Stimulated activated memory B cell treated with anti-CD40 and anti-IgM and Interleukin-4, amounts not matched to agents 10 μg/mL and 1 μg/mL and 100 μg/mL, for 72 hours (primary cell): ENCODE results near the gene HHIPL1.
"Not testable (repeated sequence)": the region's sequence is repeated elsewhere in the genome, so short reads cannot be mapped to it uniquely, and the experiment has no call there.

ENCODE experiments used
- ATAC-seq: fragments of 150-1000 bp; cut with Tn5 transposase; 2 replicates; pipeline ENCODE4 v1.10.0; 2021
- H3K27ac Mint-ChIP-seq: one replicate; pipeline ENCODE4 v1.8.0; 2022; ENCODE audit warnings: mild to moderate bottlenecking, mixed read lengths
- H3K27me3 Mint-ChIP-seq: one replicate; pipeline ENCODE4 v1.8.0; 2022; ENCODE audit warnings: mixed read lengths
- H3K36me3 Mint-ChIP-seq: one replicate; pipeline ENCODE4 v1.8.0; 2022; ENCODE audit warnings: mixed read lengths
- H3K4me1 Mint-ChIP-seq: one replicate; pipeline ENCODE4 v1.8.0; 2022; ENCODE audit warnings: mixed read lengths
- H3K4me3 Mint-ChIP-seq: one replicate; pipeline ENCODE4 v1.8.0; 2022; ENCODE audit warnings: mild to moderate bottlenecking, moderate library complexity, mixed read lengths
- H3K9me3 Mint-ChIP-seq: one replicate; pipeline ENCODE4 v1.8.0; 2022; ENCODE audit warnings: mixed read lengths

The HHIPL1 gene

GRCh38 chr14:99624971-99625370 is 20.0 kb upstream of the HHIPL1 start:
- Mint-ChIP-seq H3K27me3 (peaks cover 61% of the 10 kb centered on the region), H3K4me1 (peaks cover 7% of the 10 kb centered on the region), H3K9me3 (no peaks in the 10 kb centered on the region), H3K36me3 (no peaks in the 10 kb centered on the region), H3K27ac (no peak overlapping the region), H3K4me3 (no peak overlapping the region)
- ATAC-seq, result peak; percentile 37

GRCh38 chr14:99625476-99625875 is 19.5 kb upstream of the HHIPL1 start:
- Mint-ChIP-seq H3K9me3 (no peaks in the 10 kb centered on the region), H3K4me3 (no peak overlapping the region), H3K4me1 (peaks cover 7% of the 10 kb centered on the region), H3K27ac (no peak overlapping the region), H3K27me3 (peaks cover 66% of the 10 kb centered on the region), H3K36me3 (no peaks in the 10 kb centered on the region)
- no peak for ATAC-seq

- Mint-ChIP-seq H3K4me3 (no peak overlapping the region), H3K27me3 (peaks cover 67% of the 10 kb centered on the region), H3K9me3 (no peaks in the 10 kb centered on the region)
These were observed 18.8 kb upstream of the HHIPL1 start for GRCh38 chr14:99626041-99626648.

GRCh38 chr14:99627100-99627499 is 17.8 kb upstream of the HHIPL1 start:
- Mint-ChIP-seq H3K27me3 (peaks cover 69% of the 10 kb centered on the region), H3K4me1 (peaks cover 7% of the 10 kb centered on the region), H3K36me3 (no peaks in the 10 kb centered on the region), H3K9me3 (no peaks in the 10 kb centered on the region), H3K4me3 (no peak overlapping the region), H3K27ac (no peak overlapping the region)
- ATAC-seq, result no peak

More at GRCh38 chr14:99626041-99626648, 18.8 kb upstream of the HHIPL1 start:
- peaks cover 7% of the 10 kb centered on the region for H3K4me1 Mint-ChIP-seq
- ATAC-seq, result no peak
- H3K36me3 Mint-ChIP-seq, result no peaks in the 10 kb centered on the region
- H3K27ac Mint-ChIP-seq, result no peak overlapping the region

- Mint-ChIP-seq H3K4me1 (peaks cover 7% of the 10 kb centered on the region), H3K27ac (no peak overlapping the region), H3K4me3 (no peak overlapping the region), H3K27me3 (peaks cover 69% of the 10 kb centered on the region), H3K9me3 (no peaks in the 10 kb centered on the region), H3K36me3 (no peaks in the 10 kb centered on the region)
- no peak for ATAC-seq
These were observed 17.2 kb upstream of the HHIPL1 start for GRCh38 chr14:99627510-99628381.

GRCh38 chr14:99628887-99629618 is 15.9 kb upstream of the HHIPL1 start:
- H3K27ac Mint-ChIP-seq, result no peak overlapping the region
- H3K27me3 Mint-ChIP-seq, result peaks cover 69% of the 10 kb centered on the region
- no peaks in the 10 kb centered on the region for H3K9me3 Mint-ChIP-seq
- ATAC-seq, result peak; percentile 67
- no peak overlapping the region for H3K4me3 Mint-ChIP-seq
- H3K36me3 Mint-ChIP-seq, result no peaks in the 10 kb centered on the region
- peaks cover 13% of the 10 kb centered on the region for H3K4me1 Mint-ChIP-seq

- Mint-ChIP-seq H3K36me3 (no peaks in the 10 kb centered on the region), H3K4me3 (no peak overlapping the region), H3K27me3 (peaks cover 69% of the 10 kb centered on the region), H3K4me1 (peaks cover 6% of the 10 kb centered on the region), H3K9me3 (no peaks in the 10 kb centered on the region), H3K27ac (no peak overlapping the region)
- no peak for ATAC-seq
These were observed 14.7 kb upstream of the HHIPL1 start for GRCh38 chr14:99630202-99630601.

GRCh38 chr14:99632410-99633035 is 12.4 kb upstream of the HHIPL1 start:
- H3K9me3 Mint-ChIP-seq, result no peaks in the 10 kb centered on the region
- H3K4me1 Mint-ChIP-seq, result peaks cover 6% of the 10 kb centered on the region
- peak; percentile 35 for ATAC-seq

GRCh38 chr14:99633141-99633540 is 11.8 kb upstream of the HHIPL1 start:
- Mint-ChIP-seq H3K4me1 (peaks cover 6% of the 10 kb centered on the region), H3K36me3 (no peaks in the 10 kb centered on the region), H3K9me3 (no peaks in the 10 kb centered on the region), H3K27ac (no peak overlapping the region), H3K4me3 (no peak overlapping the region), H3K27me3 (peaks cover 75% of the 10 kb centered on the region)
- peak; percentile 54 for ATAC-seq

More at GRCh38 chr14:99632410-99633035, 12.4 kb upstream of the HHIPL1 start:
- H3K27me3 Mint-ChIP-seq, result peaks cover 81% of the 10 kb centered on the region
- H3K36me3 Mint-ChIP-seq, result no peaks in the 10 kb centered on the region
- H3K27ac Mint-ChIP-seq, result no peak overlapping the region
- no peak overlapping the region for H3K4me3 Mint-ChIP-seq

GRCh38 chr14:99633918-99634317 is 11.0 kb upstream of the HHIPL1 start:
- ATAC-seq, result no peak
- Mint-ChIP-seq H3K9me3 (no peaks in the 10 kb centered on the region), H3K4me1 (peaks cover 6% of the 10 kb centered on the region), H3K27ac (no peak overlapping the region), H3K4me3 (no peak overlapping the region), H3K27me3 (peaks cover 75% of the 10 kb centered on the region), H3K36me3 (no peaks in the 10 kb centered on the region)

- Mint-ChIP-seq H3K36me3 (no peaks in the 10 kb centered on the region), H3K4me3 (no peak overlapping the region), H3K27ac (no peak overlapping the region), H3K9me3 (no peaks in the 10 kb centered on the region), H3K4me1 (peaks cover 6% of the 10 kb centered on the region), H3K27me3 (peaks cover 75% of the 10 kb centered on the region)
- ATAC-seq, result no peak
These were observed 10.5 kb upstream of the HHIPL1 start for GRCh38 chr14:99634443-99634842.

GRCh38 chr14:99635116-99635515 is 9.8 kb upstream of the HHIPL1 start:
- H3K27me3 Mint-ChIP-seq, result peaks cover 72% of the 10 kb centered on the region
- H3K4me1 Mint-ChIP-seq, result peaks cover 6% of the 10 kb centered on the region
- no peak overlapping the region for H3K27ac Mint-ChIP-seq
- no peak overlapping the region for H3K4me3 Mint-ChIP-seq
- no peaks in the 10 kb centered on the region for H3K9me3 Mint-ChIP-seq
- H3K36me3 Mint-ChIP-seq, result no peaks in the 10 kb centered on the region
- ATAC-seq, result no peak

- Mint-ChIP-seq H3K27me3 (peaks cover 59% of the 10 kb centered on the region), H3K9me3 (no peaks in the 10 kb centered on the region), H3K4me3 (no peak overlapping the region), H3K4me1 (peaks cover 6% of the 10 kb centered on the region), H3K27ac (no peak overlapping the region), H3K36me3 (no peaks in the 10 kb centered on the region)
- no peak for ATAC-seq
These were observed 8.4 kb upstream of the HHIPL1 start for GRCh38 chr14:99636487-99636886.

- ATAC-seq, result no peak
- Mint-ChIP-seq H3K27me3 (peaks cover 48% of the 10 kb centered on the region), H3K27ac (no peak overlapping the region), H3K4me1 (peaks cover 6% of the 10 kb centered on the region), H3K4me3 (no peak overlapping the region), H3K9me3 (no peaks in the 10 kb centered on the region), H3K36me3 (no peaks in the 10 kb centered on the region)
These were observed 7.3 kb upstream of the HHIPL1 start for GRCh38 chr14:99637624-99638023.

- peaks cover 39% of the 10 kb centered on the region for H3K27me3 Mint-ChIP-seq
- H3K36me3 Mint-ChIP-seq, H3K27ac Mint-ChIP-seq, H3K9me3 Mint-ChIP-seq, ATAC-seq, H3K4me3 Mint-ChIP-seq, H3K4me1 Mint-ChIP-seq: not testable (repeated sequence)
These were observed 2.2 kb upstream of the HHIPL1 start for GRCh38 chr14:99642771-99643170.
